T-cell (primary cell): ENCODE measurements around the gene LAPTM4A. TPM values are rescaled to one million over a fixed set of nuclear protein-coding genes. Genes with fewer than 3 reads are reported as not detected.
"Not testable (repeated sequence)": the region's sequence is repeated elsewhere in the genome, so short reads cannot be mapped to it uniquely, and the experiment has no call there.

ENCODE experiments used
- ATAC-seq, 4 experiments: fragments of 200-7000 bp in 3 of 4; fragments of 150-1000 bp in 1 of 4; cut with Tn5 transposase; replicated peaks in 1 of 4; 1 replicate in 3 of 4; 2 replicates in 1 of 4; pipeline ENCODE4 v1.10.0; 2021; ENCODE audit warnings: moderate library complexity in 3 of 4, mild to moderate bottlenecking in 2 of 4, moderate number of reproducible peaks in 1 of 4
- CTCF ChIA-PET, 2 donors: fragments of 300-600 bp; sonication (Branson Sonifier 250); formaldehyde crosslinking; loops; one replicate each; lab custom pipeline; 2022; ENCODE audit warnings: antibody characterized with exemption in 2 of 2; lab: Charles Lee
- POLR2A ChIA-PET, 2 donors: fragments of 300-600 bp; sonication (Branson Sonifier 250); formaldehyde crosslinking; loops; one replicate each; lab custom pipeline; 2022; ENCODE audit warnings: antibody characterized with exemption in 2 of 2; lab: Charles Lee
- DNase-seq, 35 experiments: peaks; one replicate each; pipeline versions ENCODE4 v3.0.0 to v3.0.0-alpha.2; 2013 to 2023
- H3K27ac ChIP-seq: one replicate; pipeline ENCODE4 v1.5.1; 2013; ENCODE audit warnings: low read length
- H3K27me3 ChIP-seq, 2 experiments: replicated peaks in 1 of 2; 1 replicate in 1 of 2; 2 replicates in 1 of 2; pipeline versions ENCODE4 v1.6.1 to v1.7.0; 2013; ENCODE audit warnings: low read length in 1 of 2, mixed read lengths in 1 of 2; ENCODE audit not compliant: control insufficient read depth in 2 of 2, insufficient read depth in 2 of 2; ENCODE audit errors: extremely low read depth in 1 of 2
- H3K36me3 ChIP-seq, 2 donors: 1 replicate in 1 of 2; 2 replicates in 1 of 2; pipeline versions ENCODE4 v1.6.1 to v1.7.0; 2013; ENCODE audit warnings: low read length in 1 of 2; ENCODE audit not compliant: control insufficient read depth in 2 of 2, insufficient read depth in 1 of 2; ENCODE audit errors: extremely low read depth in 1 of 2
- H3K4me1 ChIP-seq, 2 experiments: 1 replicate in 1 of 2; 2 replicates in 1 of 2; pipeline versions ENCODE4 v1.6.1 to v1.7.0; 2013; ENCODE audit warnings: low read length in 2 of 2, mixed read lengths in 1 of 2; ENCODE audit not compliant: insufficient read depth in 2 of 2, control insufficient read depth in 1 of 2; ENCODE audit errors: extremely low read depth in 1 of 2
- H3K4me3 ChIP-seq, 2 donors: 1 replicate in 1 of 2; 2 replicates in 1 of 2; pipeline versions ENCODE4 v1.5.1 to v1.7.0; 2013; ENCODE audit warnings: mild to moderate bottlenecking in 2 of 2, low read length in 1 of 2, moderate library complexity in 1 of 2; ENCODE audit not compliant: control insufficient read depth in 1 of 2; ENCODE audit errors: extremely low read depth in 1 of 2
- H3K9me3 ChIP-seq: 2 replicates; pipeline ENCODE4 v1.7.0; 2013
- H3K27ac Mint-ChIP-seq, 2 donors: one replicate each; pipeline ENCODE4 v1.8.0; 2020 to 2021; ENCODE audit warnings: mild to moderate bottlenecking in 2 of 2, mixed read lengths in 2 of 2
- H3K27me3 Mint-ChIP-seq, 2 donors: one replicate each; pipeline ENCODE4 v1.8.0; 2021 to 2022; ENCODE audit warnings: mixed read lengths in 2 of 2
- H3K36me3 Mint-ChIP-seq: one replicate; pipeline ENCODE4 v1.8.0; 2021; ENCODE audit warnings: mixed read lengths
- H3K4me1 Mint-ChIP-seq, 3 donors: one replicate each; pipeline ENCODE4 v1.8.0; 2020 to 2022; ENCODE audit warnings: mixed read lengths in 3 of 3, mild to moderate bottlenecking in 1 of 3
- H3K4me3 Mint-ChIP-seq, 3 donors: one replicate each; pipeline ENCODE4 v1.8.0; 2020 to 2022; ENCODE audit warnings: mild to moderate bottlenecking in 3 of 3, mixed read lengths in 3 of 3, moderate library complexity in 3 of 3
- H3K9me3 Mint-ChIP-seq, 3 donors: one replicate each; pipeline ENCODE4 v1.8.0; 2020 to 2022; ENCODE audit warnings: mixed read lengths in 3 of 3
- WGBS: methylation state at CpG from one replicate; pipeline ENCODE4 v1.1.5; 2013; ENCODE audit warnings: missing lambda C conversion rate; ENCODE audit not compliant: insufficient coverage; 5-methylcytosine and 5-hydroxymethylcytosine counted together
- total RNA-seq, 35 experiments: library from RNA in 6 of 35; stranded (reverse) in 6 of 35; fragments of 120-200 nt in 1 of 35; gene quantifications; one replicate each; pipeline versions ENCODE4 v1.2.1 to v1.2.4 and lab custom pipeline; 2013 to 2026

Gene LAPTM4A
- total RNA-seq, 5 donors from 2014 or later (not counting 1 experiment from before 2014, with no cell fraction given) = 35.3 to 41.1 (median 38.1) TPM

DNA sequence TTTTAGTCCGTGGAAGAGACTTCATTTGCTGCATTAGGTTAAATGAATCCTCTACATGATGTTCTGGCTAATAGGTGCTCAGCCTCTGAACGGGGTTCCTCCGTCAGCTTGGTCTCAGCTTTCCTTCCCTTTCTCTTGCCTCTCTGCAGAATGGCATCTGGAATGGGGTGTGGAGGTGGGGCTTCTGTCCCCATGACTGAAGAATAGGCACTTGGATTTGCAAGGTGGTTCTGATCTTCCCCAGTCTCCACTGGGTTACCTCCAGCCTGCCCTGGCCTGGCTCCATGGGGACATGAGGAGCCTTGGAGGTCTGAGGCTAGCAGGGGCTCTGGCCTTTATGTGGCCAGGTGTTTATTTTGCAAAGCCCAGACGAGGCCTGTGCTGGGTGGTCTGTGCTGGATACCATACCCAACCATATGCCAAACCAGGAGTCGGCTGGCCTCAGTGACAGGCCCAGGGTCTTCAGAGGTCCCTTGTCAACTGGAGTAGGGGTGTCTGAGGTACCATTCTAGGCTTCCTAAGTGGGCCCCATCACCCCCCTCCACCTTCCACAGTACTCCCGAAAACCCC is 28.2 kb upstream of the LAPTM4A start:
- Mint-ChIP-seq H3K36me3 (no peaks in the 10 kb centered on the region), H3K27me3 (peaks cover 0 to 8% of the 10 kb centered on the region in 2 donors), H3K9me3 (no peaks in the 10 kb centered on the region), H3K27ac (no peak overlapping the region), H3K4me3 (no peak overlapping the region), H3K4me1 (no peaks in the 10 kb centered on the region)
- H3K4me3 ChIP-seq = no peak overlapping the region
- H3K27me3 ChIP-seq = peaks cover 0 to 5% of the 10 kb centered on the region in 2 experiments
- H3K36me3 ChIP-seq = no peaks in the 10 kb centered on the region
- DNase-seq (no peak), ATAC-seq (no peak)
- CTCF ChIA-PET = interaction anchor here in 1 of 2 donors (1.1 kb wide), 1 partner anchor 16 kb away, joined by 3 read pairs; no protein-coding TSS in a partner anchor
- WGBS = no CpG with 5 or more reads among the region's 6 CpGs
- POLR2A ChIA-PET = no interaction called here
- no peak overlapping the region for H3K27ac ChIP-seq
- H3K9me3 ChIP-seq = no peaks in the 10 kb centered on the region
- no peaks in the 10 kb centered on the region for H3K4me1 ChIP-seq

DNA sequence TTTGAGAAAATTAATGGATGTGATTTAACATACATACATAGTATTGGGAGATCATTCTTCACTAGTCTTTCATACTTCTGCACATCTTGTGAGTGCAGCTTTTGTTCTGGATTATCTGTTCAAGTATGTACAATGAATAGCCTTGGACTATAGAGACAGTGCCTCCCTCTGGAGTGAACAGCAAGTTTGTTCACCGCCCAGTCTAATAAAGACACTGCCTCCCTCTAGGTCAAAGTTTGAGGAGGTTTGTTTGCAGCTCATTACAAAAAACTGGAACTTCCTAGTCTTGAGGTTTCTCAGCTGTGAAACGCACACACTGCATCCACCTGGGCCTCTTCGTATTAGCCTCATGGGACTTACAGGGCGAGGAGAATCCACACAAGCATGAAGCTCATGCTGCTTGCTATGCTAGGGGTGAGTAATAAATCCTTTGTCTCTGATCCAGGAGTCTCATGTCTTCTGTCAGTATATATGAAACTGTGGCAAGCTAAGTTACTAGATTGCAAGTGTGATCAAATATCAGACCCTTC is 26.0 kb upstream of the LAPTM4A start:
- Mint-ChIP-seq H3K36me3 (no peaks in the 10 kb centered on the region), H3K27ac (no peak overlapping the region), H3K27me3 (peaks cover under 1 to 8% of the 10 kb centered on the region in 2 donors), H3K4me3 (no peak overlapping the region), H3K4me1 (no peaks in the 10 kb centered on the region), H3K9me3 (no peaks in the 10 kb centered on the region)
- Histone ChIP-seq H3K4me1 (no peaks in the 10 kb centered on the region), H3K9me3 (no peaks in the 10 kb centered on the region), H3K36me3 (no peaks in the 10 kb centered on the region), H3K27me3 (peaks cover 0 to 5% of the 10 kb centered on the region in 2 experiments), H3K4me3 (no peak overlapping the region), H3K27ac (no peak overlapping the region)
- CTCF ChIA-PET = no interaction called here
- POLR2A ChIA-PET = no interaction called here
- WGBS = no CpG with 5 or more reads among the region's 4 CpGs
- DNase-seq (no peak), ATAC-seq (no peak)

DNA sequence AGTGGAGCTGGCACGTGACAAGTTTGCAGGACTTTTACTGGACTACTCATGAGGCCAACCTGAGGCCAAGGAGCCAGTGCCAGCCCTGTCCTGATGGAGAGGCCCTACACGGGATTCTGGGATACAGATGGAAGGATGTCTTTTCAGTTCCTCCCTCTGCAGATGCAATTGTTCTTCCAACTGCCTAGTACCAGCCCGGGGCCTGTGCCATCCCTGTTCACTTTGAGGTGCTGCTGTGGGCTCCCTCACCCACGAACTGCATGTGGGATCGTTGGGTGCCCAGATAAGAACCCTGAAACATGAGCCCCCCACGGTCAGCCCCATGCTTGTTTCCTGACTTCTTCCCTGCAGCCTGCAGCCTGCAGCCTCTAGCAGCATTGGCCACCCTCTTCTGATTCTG is 25.3 kb upstream of the LAPTM4A start:
- Histone ChIP-seq H3K27ac (no peak overlapping the region), H3K4me3 (no peak overlapping the region), H3K36me3 (no peaks in the 10 kb centered on the region), H3K4me1 (no peaks in the 10 kb centered on the region), H3K27me3 (peaks cover 0 to 5% of the 10 kb centered on the region in 2 experiments), H3K9me3 (no peaks in the 10 kb centered on the region)
- Mint-ChIP-seq H3K36me3 (no peaks in the 10 kb centered on the region), H3K27me3 (peaks cover 4 to 8% of the 10 kb centered on the region in 2 donors), H3K4me1 (no peaks in the 10 kb centered on the region), H3K27ac (no peak overlapping the region), H3K9me3 (no peaks in the 10 kb centered on the region), H3K4me3 (no peak overlapping the region)
- ChIA-PET CTCF (no interaction called here), POLR2A (no interaction called here)
- ATAC-seq = no peak
- no peak for DNase-seq
- WGBS = 73% methylated on average over 5 of the region's 6 CpGs

DNA sequence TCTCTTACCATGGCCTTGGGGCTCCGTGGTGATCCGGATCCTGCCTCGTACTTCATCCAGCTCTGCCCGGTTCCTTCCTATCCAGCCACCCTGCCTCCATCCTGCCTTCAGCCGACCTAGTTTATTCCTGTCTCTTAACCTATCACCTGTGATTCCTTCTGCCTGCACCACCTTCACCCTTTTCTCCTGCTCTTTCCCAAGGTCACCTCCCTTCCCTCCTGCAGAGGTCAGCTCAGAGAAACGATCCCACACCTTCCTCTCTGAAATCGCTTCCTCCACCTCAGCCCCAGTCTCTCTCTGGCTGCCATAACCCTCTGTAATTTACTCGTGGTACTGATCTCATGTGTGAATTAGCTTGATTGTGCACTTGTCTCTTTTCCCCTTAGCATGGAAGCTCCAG is 23.5 kb upstream of the LAPTM4A start:
- CTCF ChIA-PET = no interaction called here
- Mint-ChIP-seq H3K27ac (no peak overlapping the region), H3K36me3 (no peaks in the 10 kb centered on the region), H3K4me3 (no peak overlapping the region), H3K4me1 (no peaks in the 10 kb centered on the region), H3K27me3 (peaks cover 4 to 8% of the 10 kb centered on the region in 2 donors), H3K9me3 (no peaks in the 10 kb centered on the region)
- Histone ChIP-seq H3K27ac (no peak overlapping the region), H3K4me1 (no peaks in the 10 kb centered on the region), H3K9me3 (no peaks in the 10 kb centered on the region), H3K27me3 (peaks cover 0 to 5% of the 10 kb centered on the region in 2 experiments), H3K36me3 (no peaks in the 10 kb centered on the region), H3K4me3 (no peak overlapping the region)
- DNase-seq (no peak), ATAC-seq (no peak)
- WGBS = 71% methylated on average over 6 of the region's 8 CpGs
- POLR2A ChIA-PET = interaction anchor here in 1 of 2 donors (0.5 kb wide), 1 partner anchor 113 kb away, joined by 3 read pairs; no protein-coding TSS in a partner anchor

DNA sequence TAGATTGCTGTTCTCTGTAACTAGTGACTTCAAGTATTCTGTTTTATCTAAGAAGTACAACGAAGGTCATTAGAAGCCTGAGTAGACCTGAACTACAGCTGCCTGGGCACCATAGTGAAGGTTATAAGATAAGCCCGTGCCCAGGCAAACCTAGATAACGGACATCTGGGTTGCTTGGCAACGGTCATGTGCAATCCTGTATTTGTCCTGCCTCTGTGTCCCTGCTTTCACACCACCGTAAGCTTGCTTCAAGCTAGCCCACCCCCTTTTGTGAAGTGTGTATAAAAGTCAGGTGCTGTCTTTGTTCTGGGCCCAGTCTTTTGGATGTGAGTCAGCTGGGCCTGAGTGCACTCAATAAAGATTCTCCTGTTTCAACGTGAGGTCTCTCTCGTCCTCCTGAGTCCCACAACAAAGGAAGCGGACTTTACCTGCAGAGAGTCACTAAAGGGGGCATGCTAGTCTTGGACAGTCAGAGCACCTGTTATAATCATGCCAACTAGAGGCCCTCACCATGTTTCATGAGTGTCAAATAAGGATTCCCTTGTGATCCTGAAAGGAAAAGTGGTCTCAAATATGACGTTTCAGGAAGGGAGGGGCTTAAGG is 22.7 kb upstream of the LAPTM4A start:
- H3K4me1 Mint-ChIP-seq, H3K27ac ChIP-seq, CTCF ChIA-PET, H3K27me3 ChIP-seq, ATAC-seq, H3K4me3 Mint-ChIP-seq, H3K36me3 Mint-ChIP-seq, POLR2A ChIA-PET, H3K4me3 ChIP-seq, H3K9me3 Mint-ChIP-seq, DNase-seq, H3K36me3 ChIP-seq, H3K9me3 ChIP-seq, H3K27me3 Mint-ChIP-seq, H3K27ac Mint-ChIP-seq, H3K4me1 ChIP-seq: not testable (repeated sequence)
- 67% methylated on average over 3 of the region's 9 CpGs for WGBS

DNA sequence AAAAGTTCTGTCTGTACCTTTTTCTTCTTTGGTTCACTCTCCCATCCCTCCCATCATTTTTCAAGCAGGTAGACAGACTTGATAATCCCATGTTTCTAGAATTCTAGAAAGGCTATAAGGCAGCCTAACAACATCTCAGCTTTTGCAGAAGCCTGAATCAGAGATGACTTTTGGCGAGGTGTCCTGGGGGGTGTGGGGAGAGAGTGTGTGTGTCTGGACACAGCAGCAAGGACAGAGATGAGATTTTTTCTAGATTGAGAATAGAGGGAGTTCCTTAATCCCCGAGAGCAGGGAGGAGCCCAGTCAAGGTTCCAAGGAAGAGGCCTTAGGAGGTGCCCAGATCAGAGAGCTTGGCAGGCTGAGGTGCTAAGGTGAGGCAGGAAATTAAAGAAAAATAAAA is 22.0 kb upstream of the LAPTM4A start:
- Histone ChIP-seq H3K4me1 (no peaks in the 10 kb centered on the region), H3K9me3 (no peaks in the 10 kb centered on the region), H3K27ac (no peak overlapping the region), H3K36me3 (no peaks in the 10 kb centered on the region), H3K27me3 (peaks cover 0 to 2% of the 10 kb centered on the region in 2 experiments), H3K4me3 (no peak overlapping the region)
- ChIA-PET CTCF (no interaction called here), POLR2A (no interaction called here)
- no peaks in the 10 kb centered on the region for H3K9me3 Mint-ChIP-seq
- WGBS = 76% methylated on average over 2 of the region's 2 CpGs
- H3K27me3 Mint-ChIP-seq = peaks cover 4 to 8% of the 10 kb centered on the region in 2 donors
- no peaks in the 10 kb centered on the region for H3K4me1 Mint-ChIP-seq
- H3K4me3 Mint-ChIP-seq = no peak overlapping the region
- ATAC-seq (no peak), DNase-seq (no peak)
- H3K36me3 Mint-ChIP-seq = no peaks in the 10 kb centered on the region
- H3K27ac Mint-ChIP-seq = no peak overlapping the region
